B cell (primary cell): Measurements from ENCODE around the gene TEDC2. TPM values are rescaled to one million over a fixed set of nuclear protein-coding genes. Genes with fewer than 3 reads are reported as not detected.
A peak's percentile ranks its signal among the peaks of the same experiment; 100 is the strongest.

Experiments
- ATAC-seq: fragments of 200-7000 bp; cut with Tn5 transposase; one replicate; pipeline ENCODE4 v1.10.0; 2021; ENCODE audit warnings: low read depth, mild to moderate bottlenecking, moderate number of reproducible peaks, moderate library complexity
- CTCF ChIA-PET: fragments of 350-600 bp; sonication (Branson Sonifier 250); formaldehyde crosslinking; loops from one replicate; lab custom pipeline; 2021; ENCODE audit warnings: antibody characterized with exemption, inconsistent platforms; lab: Charles Lee
- POLR2A ChIA-PET: fragments of 350-600 bp; sonication (Branson Sonifier 250); formaldehyde crosslinking; loops from one replicate; lab custom pipeline; 2021; ENCODE audit warnings: antibody characterized with exemption; lab: Charles Lee
- DNase-seq: peaks from one replicate; pipeline ENCODE4 v3.0.0; 2013
- H2AFZ ChIP-seq: 2 replicates; pipeline ENCODE4 v1.6.1; 2012; ENCODE audit warnings: mild to moderate bottlenecking, low read depth, low read length; ENCODE audit not compliant: insufficient read depth, poor library complexity, severe bottlenecking
- H3K27ac ChIP-seq, 2 donors: 1 replicate in 1 of 2; 2 replicates in 1 of 2; pipeline ENCODE4 v1.5.1; 2012 to 2013; ENCODE audit warnings: low read length in 2 of 2, mild to moderate bottlenecking in 2 of 2, moderate library complexity in 1 of 2
- H3K27me3 ChIP-seq, 4 experiments: fragments of 200-600 bp in 1 of 4; sonication (generic) in 1 of 4; replicated peaks in 1 of 4; 1 replicate in 2 of 4; 2 replicates in 2 of 4; pipeline versions ENCODE4 v1.6.1 to v1.7.0; 2013 to 2016; ENCODE audit warnings: low read length in 3 of 4, mild to moderate bottlenecking in 2 of 4, mixed read lengths in 1 of 4, moderate library complexity in 1 of 4; ENCODE audit not compliant: insufficient read depth in 4 of 4, control insufficient read depth in 3 of 4; ENCODE audit errors: control extremely low read depth in 1 of 4
- H3K36me3 ChIP-seq, 2 experiments: replicated peaks in 1 of 2; 1 replicate in 1 of 2; 2 replicates in 1 of 2; pipeline versions ENCODE4 v1.6.1 to v1.7.1; 2013; ENCODE audit warnings: low read length in 1 of 2; ENCODE audit not compliant: insufficient read depth in 2 of 2, control insufficient read depth in 1 of 2; ENCODE audit errors: control extremely low read depth in 1 of 2, extremely low read depth in 1 of 2
- H3K4me1 ChIP-seq, 2 donors: fragments of 200-600 bp in 1 of 2; sonication (generic) in 1 of 2; 1 replicate in 1 of 2; 2 replicates in 1 of 2; pipeline versions ENCODE4 v1.5.1 to v1.6.1; 2013 to 2017; ENCODE audit warnings: low read length in 2 of 2; ENCODE audit not compliant: control insufficient read depth in 2 of 2, insufficient read depth in 2 of 2
- H3K4me2 ChIP-seq: replicated peaks from 2 replicates; pipeline ENCODE3; 2012; ENCODE audit warnings: mild to moderate bottlenecking, low read depth, low read length; ENCODE audit not compliant: poor library complexity, severe bottlenecking
- H3K4me3 ChIP-seq, 5 experiments: fragments of 200-600 bp in 1 of 5; sonication (generic) in 1 of 5; 1 replicate in 3 of 5; 2 replicates in 2 of 5; pipeline versions ENCODE4 v1.5.1 to v1.7.0; 2011 to 2016; ENCODE audit warnings: low read length in 4 of 5, mild to moderate bottlenecking in 4 of 5, low read depth in 2 of 5, control low read depth in 1 of 5, moderate library complexity in 1 of 5; ENCODE audit not compliant: insufficient read depth in 1 of 5; ENCODE audit errors: control extremely low read depth in 1 of 5, extremely low read depth in 1 of 5
- H3K79me2 ChIP-seq: fragments of 200-600 bp; sonication (generic); one replicate; pipeline ENCODE4 v1.6.0; 2016; ENCODE audit warnings: low read length; ENCODE audit not compliant: control insufficient read depth, insufficient read depth
- H3K9ac ChIP-seq: fragments of 200-600 bp; sonication (generic); 2 replicates; pipeline ENCODE4 v1.6.1; 2017; ENCODE audit warnings: mild to moderate bottlenecking, low read length, moderate library complexity
- H3K9me3 ChIP-seq, 3 donors: one replicate each; pipeline versions ENCODE4 v1.6.1 to v1.7.1; 2013; ENCODE audit warnings: low read length in 2 of 3; ENCODE audit not compliant: control insufficient read depth in 2 of 3, insufficient read depth in 1 of 3; ENCODE audit errors: control extremely low read depth in 1 of 3
- H4K20me1 ChIP-seq: 2 replicates; pipeline ENCODE4 v1.6.0; 2012; ENCODE audit warnings: mild to moderate bottlenecking, low read length; ENCODE audit not compliant: insufficient read depth, control insufficient read depth, poor library complexity, severe bottlenecking
- H3K27ac Mint-ChIP-seq: one replicate; pipeline ENCODE4 v1.8.0; 2021; ENCODE audit warnings: mixed read lengths
- H3K27me3 Mint-ChIP-seq: one replicate; pipeline ENCODE4 v1.8.0; 2021; ENCODE audit warnings: mixed read lengths
- H3K4me1 Mint-ChIP-seq: one replicate; pipeline ENCODE4 v1.8.0; 2021; ENCODE audit warnings: mixed read lengths
- H3K4me3 Mint-ChIP-seq: one replicate; pipeline ENCODE4 v1.8.0; 2021; ENCODE audit warnings: mixed read lengths
- H3K9me3 Mint-ChIP-seq: one replicate; pipeline ENCODE4 v1.8.0; 2022; ENCODE audit warnings: mixed read lengths; ENCODE audit not compliant: insufficient read depth
- EZH2 ChIP-seq: IDR thresholded peaks from 2 replicates; pipeline ENCODE4 v1.6.1; 2012; ENCODE audit warnings: borderline replicate concordance, low read depth, mild to moderate bottlenecking, moderate library complexity, low read length; ENCODE audit not compliant: insufficient read depth, poor library complexity, severe bottlenecking
- WGBS: methylation state at CpG from one replicate; pipeline ENCODE4 v1.1.5; 2013; ENCODE audit warnings: missing lambda C conversion rate; ENCODE audit not compliant: insufficient coverage; 5-methylcytosine and 5-hydroxymethylcytosine counted together
- intact Hi-C: fragments of 100-400 bp; cut with micrococcal nuclease; formaldehyde crosslinking; loops from one replicate; pipeline ENCODE4 v1.10.0; 2022
- polyA plus RNA-seq: library from polyadenylated mRNA; depleted of rRNA; stranded (reverse); fragments of >200 nt; gene quantifications from 2 replicates; pipeline ENCODE4 v1.2.3, GENCODE V29; 2012
- total RNA-seq, 2 donors: library from RNA; stranded (reverse); fragments of 120-200 nt in 1 of 2; gene quantifications; 1 replicate in 1 of 2; 2 replicates in 1 of 2; pipeline versions ENCODE4 v1.2.3 to v1.2.4, GENCODE V29; 2013 to 2022
- TF ChIP-seq, protein P1 (sequence below): fragments of 200-600 bp; IDR thresholded peaks from one replicate; pipeline ENCODE4 v1.8.0; 2022; ENCODE audit warnings: antibody characterized with exemption, mild to moderate bottlenecking

The TEDC2 gene
- total and polyA plus RNA-seq, 2 donors (not counting 1 experiment from before 2014, with no cell fraction given) = 1.1 to 2.9 TPM

DNA sequence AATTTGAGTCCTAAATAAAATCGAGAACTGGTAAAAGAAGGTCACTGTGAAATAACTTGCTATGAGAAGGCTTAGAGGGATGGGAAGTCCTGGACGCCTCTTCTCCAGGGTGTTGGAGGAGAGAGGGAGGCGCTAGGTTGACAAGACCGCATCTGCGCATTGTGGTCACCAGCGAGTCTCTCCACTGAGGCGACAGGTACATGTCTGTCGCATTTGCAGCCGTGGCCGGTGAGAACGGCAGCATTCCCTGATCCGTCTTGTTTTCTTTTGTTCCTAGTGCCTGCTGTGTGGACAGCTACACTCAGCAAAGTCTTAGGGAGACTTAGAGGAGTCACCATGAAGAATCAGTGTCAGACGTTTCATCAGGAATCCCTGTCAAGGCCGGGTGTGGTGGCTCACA, 45.8 kb downstream of the TEDC2 start:
- peaks cover 44 to 53% of the 10 kb centered on the region in 2 donors for H3K4me1 ChIP-seq
- WGBS = 97% methylated on average over 13 of the region's 14 CpGs
- DNase-seq = no peak

DNA sequence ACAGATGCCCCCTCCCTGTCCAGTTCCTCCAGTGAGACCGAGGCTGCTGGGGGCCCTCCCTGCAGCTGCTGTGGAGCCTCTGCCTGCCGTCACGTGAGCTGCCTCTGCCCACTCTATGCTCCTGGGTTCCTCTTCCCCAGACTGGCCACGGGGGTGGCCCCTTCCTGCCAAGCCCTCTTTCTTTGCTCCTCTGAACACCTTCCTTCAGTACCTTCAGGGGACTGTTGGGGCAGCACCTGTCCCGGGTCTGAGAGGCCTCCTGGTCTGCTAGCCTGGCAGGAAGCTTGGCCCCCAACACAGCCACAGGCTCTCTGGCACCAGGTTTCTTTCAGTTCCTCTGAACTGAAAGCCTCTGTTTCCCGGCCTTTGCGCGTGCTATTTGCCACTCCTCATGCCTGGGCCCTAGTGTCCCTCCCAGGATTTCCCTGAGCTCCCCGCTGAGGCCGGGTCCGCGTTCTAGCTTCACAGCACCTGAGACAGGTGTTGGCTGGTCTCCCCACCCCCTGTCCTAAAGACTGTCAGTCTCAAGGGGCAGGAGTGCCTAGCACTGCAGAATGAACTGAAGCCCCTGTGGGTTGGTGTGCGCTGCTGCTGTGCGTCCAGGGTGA, 47.2 kb downstream of the TEDC2 start:
- ATAC-seq (peak; percentile 91), DNase-seq (peak; percentile 89)
- intact Hi-C loops = loop anchor here (1.0 to 10.0 kb wide), 4 partner anchors 13 to 482 kb away; partner anchors contain the start of genes AMDHD2, ECI1 and NHERF2
- Histone ChIP-seq H3K27ac (peak overlapping the region; percentile 83 to 100), H3K9me3 (no peaks in the 10 kb centered on the region), H3K4me2 (peak overlapping the region; percentile 76), H4K20me1 (no peaks in the 10 kb centered on the region), H2AFZ (peak overlapping the region; percentile 48), H3K4me1 (peaks cover 54 to 60% of the 10 kb centered on the region in 2 donors), H3K27me3 (no peaks in the 10 kb centered on the region), H3K4me3 (peak overlapping the region in 2 of 5 experiments; percentile 1 to 12), H3K79me2 (peaks cover 26% of the 10 kb centered on the region), H3K9ac (peak overlapping the region; percentile 38), H3K36me3 (no peaks in the 10 kb centered on the region)
- WGBS = 9% methylated on average over 14 of the region's 14 CpGs
- POLR2A ChIA-PET = interaction anchor here (1.4 kb wide), 1 partner anchor 13 kb away, joined by 19 read pairs; the partner anchor contains the start of gene AMDHD2
- H3K9me3 Mint-ChIP-seq = no peaks in the 10 kb centered on the region
- TF ChIP-seq EZH2 = no peak
- TF ChIP-seq, protein P1, sequence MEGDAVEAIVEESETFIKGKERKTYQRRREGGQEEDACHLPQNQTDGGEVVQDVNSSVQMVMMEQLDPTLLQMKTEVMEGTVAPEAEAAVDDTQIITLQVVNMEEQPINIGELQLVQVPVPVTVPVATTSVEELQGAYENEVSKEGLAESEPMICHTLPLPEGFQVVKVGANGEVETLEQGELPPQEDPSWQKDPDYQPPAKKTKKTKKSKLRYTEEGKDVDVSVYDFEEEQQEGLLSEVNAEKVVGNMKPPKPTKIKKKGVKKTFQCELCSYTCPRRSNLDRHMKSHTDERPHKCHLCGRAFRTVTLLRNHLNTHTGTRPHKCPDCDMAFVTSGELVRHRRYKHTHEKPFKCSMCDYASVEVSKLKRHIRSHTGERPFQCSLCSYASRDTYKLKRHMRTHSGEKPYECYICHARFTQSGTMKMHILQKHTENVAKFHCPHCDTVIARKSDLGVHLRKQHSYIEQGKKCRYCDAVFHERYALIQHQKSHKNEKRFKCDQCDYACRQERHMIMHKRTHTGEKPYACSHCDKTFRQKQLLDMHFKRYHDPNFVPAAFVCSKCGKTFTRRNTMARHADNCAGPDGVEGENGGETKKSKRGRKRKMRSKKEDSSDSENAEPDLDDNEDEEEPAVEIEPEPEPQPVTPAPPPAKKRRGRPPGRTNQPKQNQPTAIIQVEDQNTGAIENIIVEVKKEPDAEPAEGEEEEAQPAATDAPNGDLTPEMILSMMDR = peak; percentile 64
- peak overlapping the region; percentile 93 for H3K27ac Mint-ChIP-seq
- H3K27me3 Mint-ChIP-seq = no peaks in the 10 kb centered on the region
- peaks cover 60% of the 10 kb centered on the region for H3K4me1 Mint-ChIP-seq
- CTCF ChIA-PET = interaction anchor here (0.7 to 2.2 kb wide), 10 partner anchors 8 to 256 kb away, joined by 3 to 11 read pairs (median 4); partner anchors contain the start of genes AMDHD2, ECI1 and PDPK1
- H3K4me3 Mint-ChIP-seq = peak overlapping the region; percentile 56

More for the DNA sequence above, 45.8 kb downstream of the TEDC2 start:
- no peaks in the 10 kb centered on the region for H4K20me1 ChIP-seq
- TF ChIP-seq, protein P1 = no peak
- POLR2A ChIA-PET = no interaction called here
- Mint-ChIP-seq H3K4me3 (no peak overlapping the region), H3K27ac (peak overlapping the region; percentile 70), H3K4me1 (peaks cover 50% of the 10 kb centered on the region), H3K9me3 (no peaks in the 10 kb centered on the region), H3K27me3 (no peaks in the 10 kb centered on the region)
- H2AFZ ChIP-seq = no peak overlapping the region
- no peak overlapping the region for H3K9ac ChIP-seq
- H3K36me3 ChIP-seq = no peaks in the 10 kb centered on the region
- H3K27me3 ChIP-seq = no peaks in the 10 kb centered on the region
- intact Hi-C loops = loop anchor here (5.0 to 10.0 kb wide), 2 partner anchors 253 to 481 kb away; partner anchors contain the start of genes ECI1 and NHERF2
- H3K4me2 ChIP-seq = no peak overlapping the region
- H3K27ac ChIP-seq = peak overlapping the region; percentile 14 to 61
- CTCF ChIA-PET = interaction anchor here (1.4 kb wide), 2 partner anchors 10 to 15 kb away, joined by 3 to 4 read pairs; partner anchors contain the start of gene AMDHD2
- no peak for ATAC-seq
- H3K79me2 ChIP-seq = peaks cover 26% of the 10 kb centered on the region
- H3K9me3 ChIP-seq = no peaks in the 10 kb centered on the region
- no peak overlapping the region for H3K4me3 ChIP-seq
